ENCODE measurements around the gene PRKCA. TPM values are rescaled to one million over a fixed set of nuclear protein-coding genes. Genes with fewer than 3 reads are reported as not detected.

PRKCA gene
- total and polyA plus RNA-seq, 2 of the 13 experiments (the other 11 are each of a cell fraction or from before 2014, with no cell fraction given) = 18.5 to 21.5 TPM

DNA sequence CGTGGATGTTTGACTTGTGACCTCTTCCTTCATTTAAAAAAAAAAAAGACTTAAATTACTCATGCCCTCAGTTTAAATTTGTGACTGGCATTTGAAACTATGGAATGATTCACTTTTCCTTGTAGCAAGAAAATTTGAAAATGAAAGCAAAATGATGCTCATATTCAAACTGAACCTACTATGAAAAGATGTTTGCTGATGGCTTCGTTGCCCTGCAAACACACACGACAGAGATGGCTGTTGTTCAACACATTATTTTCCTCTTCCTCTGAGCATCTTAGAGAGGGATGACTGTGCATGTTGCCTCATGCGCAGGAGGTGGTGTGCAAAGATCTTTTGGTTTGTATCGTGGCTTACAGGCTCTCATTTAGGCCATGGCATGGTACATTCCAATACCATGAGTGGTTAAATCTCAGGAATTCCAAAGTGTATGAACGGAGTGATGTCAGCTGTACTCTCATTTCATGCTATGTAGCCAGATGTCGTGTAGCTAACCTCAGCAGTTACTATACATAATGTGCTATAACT lies 164.5 kb downstream of the PRKCA start (continued):
- TF ChIP-seq, protein P1, sequence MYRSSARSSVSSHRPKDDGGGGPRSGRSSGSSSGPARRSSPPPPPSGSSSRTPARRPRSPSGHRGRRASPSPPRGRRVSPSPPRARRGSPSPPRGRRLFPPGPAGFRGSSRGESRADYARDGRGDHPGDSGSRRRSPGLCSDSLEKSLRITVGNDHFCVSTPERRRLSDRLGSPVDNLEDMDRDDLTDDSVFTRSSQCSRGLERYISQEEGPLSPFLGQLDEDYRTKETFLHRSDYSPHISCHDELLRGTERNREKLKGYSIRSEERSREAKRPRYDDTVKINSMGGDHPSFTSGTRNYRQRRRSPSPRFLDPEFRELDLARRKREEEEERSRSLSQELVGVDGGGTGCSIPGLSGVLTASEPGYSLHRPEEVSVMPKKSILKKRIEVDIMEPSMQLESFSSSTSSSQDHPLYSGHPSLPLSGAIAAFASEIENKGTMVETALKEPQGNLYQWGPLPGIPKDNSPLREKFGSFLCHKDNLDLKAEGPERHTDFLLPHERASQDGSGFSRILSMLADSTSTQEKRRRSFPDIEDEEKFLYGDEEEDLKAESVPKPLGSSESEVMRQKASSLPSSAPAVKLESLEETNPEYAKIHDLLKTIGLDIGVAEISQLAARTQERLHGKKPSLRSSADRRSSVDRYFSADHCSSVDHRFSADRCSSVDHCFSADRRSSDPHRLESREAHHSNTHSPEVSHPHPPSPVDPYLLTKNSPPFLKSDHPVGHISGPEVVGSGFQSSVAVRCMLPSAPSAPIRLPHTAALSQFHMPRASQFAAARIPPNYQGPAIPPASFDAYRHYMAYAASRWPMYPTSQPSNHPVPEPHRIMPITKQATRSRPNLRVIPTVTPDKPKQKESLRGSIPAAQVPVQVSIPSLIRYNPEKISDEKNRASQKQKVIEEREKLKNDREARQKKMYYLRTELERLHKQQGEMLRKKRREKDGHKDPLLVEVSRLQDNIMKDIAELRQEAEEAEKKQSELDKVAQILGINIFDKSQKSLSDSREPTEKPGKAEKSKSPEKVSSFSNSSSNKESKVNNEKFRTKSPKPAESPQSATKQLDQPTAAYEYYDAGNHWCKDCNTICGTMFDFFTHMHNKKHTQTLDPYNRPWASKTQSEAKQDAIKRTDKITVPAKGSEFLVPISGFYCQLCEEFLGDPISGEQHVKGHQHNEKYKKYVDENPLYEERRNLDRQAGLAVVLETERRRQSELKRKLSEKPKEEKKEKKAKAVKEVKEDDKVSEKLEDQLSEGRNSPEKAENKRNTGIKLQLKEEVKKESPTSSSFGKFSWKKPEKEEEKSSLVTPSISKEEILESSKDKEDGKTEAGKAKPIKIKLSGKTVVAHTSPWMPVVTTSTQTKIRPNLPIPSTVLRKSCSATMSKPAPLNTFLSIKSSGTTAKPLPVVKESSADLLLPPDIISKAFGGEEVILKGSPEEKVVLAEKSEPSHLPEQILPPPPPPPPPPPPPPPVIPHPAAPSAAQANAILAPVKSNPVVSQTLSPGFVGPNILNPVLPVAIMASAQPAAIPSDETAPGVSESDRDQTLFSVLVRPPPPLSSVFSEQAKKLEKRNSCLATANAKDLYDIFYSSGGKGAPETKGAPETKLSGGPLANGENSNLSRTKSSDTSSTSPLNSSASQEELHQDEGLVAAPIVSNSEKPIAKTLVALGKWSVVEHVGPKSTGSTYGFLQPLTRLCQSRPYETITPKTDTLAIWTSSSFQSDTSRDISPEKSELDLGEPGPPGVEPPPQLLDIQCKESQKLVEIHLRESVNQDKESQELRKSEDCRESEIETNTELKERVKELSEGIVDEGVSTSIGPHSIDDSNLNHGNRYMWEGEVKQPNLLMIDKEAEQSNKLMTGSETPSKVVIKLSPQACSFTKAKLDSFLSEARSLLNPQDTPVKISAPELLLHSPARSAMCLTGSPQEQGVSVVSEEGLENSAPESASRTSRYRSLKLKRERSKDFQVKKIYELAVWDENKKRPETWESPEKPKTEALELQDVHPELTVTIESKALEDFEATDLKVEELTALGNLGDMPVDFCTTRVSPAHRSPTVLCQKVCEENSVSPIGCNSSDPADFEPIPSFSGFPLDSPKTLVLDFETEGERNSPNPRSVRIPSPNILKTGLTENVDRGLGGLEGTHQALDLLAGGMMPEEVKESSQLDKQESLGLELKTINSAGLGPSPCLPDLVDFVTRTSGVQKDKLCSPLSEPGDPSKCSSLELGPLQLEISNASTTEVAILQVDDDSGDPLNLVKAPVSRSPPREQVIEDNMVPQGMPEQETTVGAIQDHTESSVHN (CRISPR knock-in tag; IDR thresholded peaks at IDR 0.05) = no peak
- TF ChIP-seq, protein P2, sequence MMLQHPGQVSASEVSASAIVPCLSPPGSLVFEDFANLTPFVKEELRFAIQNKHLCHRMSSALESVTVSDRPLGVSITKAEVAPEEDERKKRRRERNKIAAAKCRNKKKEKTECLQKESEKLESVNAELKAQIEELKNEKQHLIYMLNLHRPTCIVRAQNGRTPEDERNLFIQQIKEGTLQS (CRISPR knock-in tag; IDR thresholded peaks at IDR 0.05) = peak; percentile 87
- peak; percentile 51 for TF ChIP-seq ASH2L (IDR thresholded peaks at IDR 0.05; ENCODE audit: insufficient read length, low read depth, low read length)
- peak; percentile 62 for TF ChIP-seq MAFF (IDR thresholded peaks at IDR 0.05; ENCODE audit: low read depth, low read length)
- no peak for TF ChIP-seq ZNF253 (CRISPR knock-in tag; IDR thresholded peaks at IDR 0.05; ENCODE audit: borderline replicate concordance)
- TF ChIP-seq SAP130 (CRISPR knock-in tag; IDR thresholded peaks at IDR 0.05; ENCODE audit: low read depth) = peak; percentile 59
- no peak for TF ChIP-seq TRIM24 (CRISPR knock-in tag; IDR thresholded peaks at IDR 0.05)
- TF ChIP-seq SMAD3 (CRISPR knock-in tag; IDR thresholded peaks at IDR 0.05) = peak; percentile 53; the same call in 1 of the 2 replicates
- no peak for TF ChIP-seq IKZF1 (IDR thresholded peaks at IDR 0.05)
- 0 out of 2 replicates have a peak, but pooled peaks have one; percentile 28 for TF ChIP-seq HOXA3 (CRISPR knock-in tag; IDR thresholded peaks at IDR 0.05)
- TF ChIP-seq, protein P3, sequence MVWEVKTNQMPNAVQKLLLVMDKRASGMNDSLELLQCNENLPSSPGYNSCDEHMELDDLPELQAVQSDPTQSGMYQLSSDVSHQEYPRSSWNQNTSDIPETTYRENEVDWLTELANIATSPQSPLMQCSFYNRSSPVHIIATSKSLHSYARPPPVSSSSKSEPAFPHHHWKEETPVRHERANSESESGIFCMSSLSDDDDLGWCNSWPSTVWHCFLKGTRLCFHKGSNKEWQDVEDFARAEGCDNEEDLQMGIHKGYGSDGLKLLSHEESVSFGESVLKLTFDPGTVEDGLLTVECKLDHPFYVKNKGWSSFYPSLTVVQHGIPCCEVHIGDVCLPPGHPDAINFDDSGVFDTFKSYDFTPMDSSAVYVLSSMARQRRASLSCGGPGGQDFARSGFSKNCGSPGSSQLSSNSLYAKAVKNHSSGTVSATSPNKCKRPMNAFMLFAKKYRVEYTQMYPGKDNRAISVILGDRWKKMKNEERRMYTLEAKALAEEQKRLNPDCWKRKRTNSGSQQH (CRISPR knock-in tag; IDR thresholded peaks at IDR 0.05; ENCODE audit: low read depth) = no peak
- TF ChIP-seq HNF4G (IDR thresholded peaks at IDR 0.05; ENCODE audit: borderline replicate concordance, low read depth, low read length) = 0 out of 2 replicates have a peak, but pooled peaks have one; percentile 16
- no peak for TF ChIP-seq HNF4G (CRISPR knock-in tag; IDR thresholded peaks at IDR 0.05; ENCODE audit: borderline replicate concordance, low read depth)
- TF ChIP-seq SSRP1 (CRISPR knock-in tag; IDR thresholded peaks at IDR 0.05) = 0 out of 2 replicates have a peak, but pooled peaks have one; percentile 56
- TF ChIP-seq, protein P4, sequence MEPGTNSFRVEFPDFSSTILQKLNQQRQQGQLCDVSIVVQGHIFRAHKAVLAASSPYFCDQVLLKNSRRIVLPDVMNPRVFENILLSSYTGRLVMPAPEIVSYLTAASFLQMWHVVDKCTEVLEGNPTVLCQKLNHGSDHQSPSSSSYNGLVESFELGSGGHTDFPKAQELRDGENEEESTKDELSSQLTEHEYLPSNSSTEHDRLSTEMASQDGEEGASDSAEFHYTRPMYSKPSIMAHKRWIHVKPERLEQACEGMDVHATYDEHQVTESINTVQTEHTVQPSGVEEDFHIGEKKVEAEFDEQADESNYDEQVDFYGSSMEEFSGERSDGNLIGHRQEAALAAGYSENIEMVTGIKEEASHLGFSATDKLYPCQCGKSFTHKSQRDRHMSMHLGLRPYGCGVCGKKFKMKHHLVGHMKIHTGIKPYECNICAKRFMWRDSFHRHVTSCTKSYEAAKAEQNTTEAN (CRISPR knock-in tag; conservative IDR thresholded peaks at IDR 0.05) = no peak
- peak; percentile 29; the same call in 1 of the 2 replicates for TF ChIP-seq YEATS2 (CRISPR knock-in tag; IDR thresholded peaks at IDR 0.05; ENCODE audit: borderline replicate concordance)
- no peak for TF ChIP-seq ELF3 (CRISPR knock-in tag; IDR thresholded peaks at IDR 0.05)
- TF ChIP-seq, protein P5, sequence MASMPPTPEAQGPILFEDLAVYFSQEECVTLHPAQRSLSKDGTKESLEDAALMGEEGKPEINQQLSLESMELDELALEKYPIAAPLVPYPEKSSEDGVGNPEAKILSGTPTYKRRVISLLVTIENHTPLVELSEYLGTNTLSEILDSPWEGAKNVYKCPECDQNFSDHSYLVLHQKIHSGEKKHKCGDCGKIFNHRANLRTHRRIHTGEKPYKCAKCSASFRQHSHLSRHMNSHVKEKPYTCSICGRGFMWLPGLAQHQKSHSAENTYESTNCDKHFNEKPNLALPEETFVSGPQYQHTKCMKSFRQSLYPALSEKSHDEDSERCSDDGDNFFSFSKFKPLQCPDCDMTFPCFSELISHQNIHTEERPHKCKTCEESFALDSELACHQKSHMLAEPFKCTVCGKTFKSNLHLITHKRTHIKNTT (CRISPR knock-in tag; IDR thresholded peaks at IDR 0.05) = no peak

All from HepG2 (cell line).